ENCODE measurements around the gene TMEM63B.

- TF ChIP-seq EZH2phosphoT487 (IDR thresholded peaks at IDR 0.05; ENCODE audit: insufficient read depth, low read depth) (no peak), EZH2 (IDR thresholded peaks at IDR 0.05; ENCODE audit: insufficient read depth, poor library complexity, severe bottlenecking) (no peak)
These were observed 35.7 kb downstream of the TMEM63B start for GRCh38 chr6:44162876-44163625.
